Forelimb muscle (tissue), 1 donor: ENCODE measurements around the gene RAD51AP1. TPM values are rescaled to one million over a fixed set of nuclear protein-coding genes. Genes with fewer than 3 reads are reported as not detected.

Experiments
- DNase-seq: peaks from one replicate; pipeline ENCODE4 v3.0.0-alpha.2; 2013; ENCODE audit warnings: low read depth
- polyA plus RNA-seq: library from polyadenylated mRNA; unstranded; fragments of 120-200 nt; gene quantifications from one replicate; pipeline ENCODE4 v1.2.1, GENCODE V29; 2013; ENCODE audit not compliant: insufficient read length

The RAD51AP1 gene
- polyA plus RNA-seq, 1 donor, result 9.6 TPM

DNA sequence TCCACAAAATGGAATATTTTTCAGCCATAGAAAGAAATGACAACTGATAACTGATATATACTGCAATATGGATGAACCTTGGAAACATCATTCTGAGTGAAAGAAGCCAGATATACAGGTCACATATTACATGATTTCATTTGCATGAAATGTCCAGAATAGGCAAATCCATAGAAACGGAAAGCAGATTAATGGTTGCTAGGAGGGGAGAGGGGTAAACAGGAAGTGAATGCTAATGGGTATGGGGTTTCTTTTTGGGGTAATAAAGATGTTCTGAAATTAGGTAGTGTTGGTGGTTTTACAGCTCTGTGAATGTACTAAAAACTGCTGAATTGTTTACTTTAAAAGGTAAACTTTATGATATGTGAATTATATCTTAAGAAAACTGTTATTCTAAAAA lies 6.5 kb downstream of the RAD51AP1 start:
- DNase-seq, result no peak

- DNase-seq, result no peak
Measured at GRCh38 chr12:4552191-4552590, 13.5 kb downstream of the RAD51AP1 start.

GRCh38 chr12:4553943-4554342 lies 15.3 kb downstream of the RAD51AP1 start:
- DNase-seq, result no peak

GRCh38 chr12:4555804-4556203 lies 17.1 kb downstream of the RAD51AP1 start:
- DNase-seq, result no peak

DNA sequence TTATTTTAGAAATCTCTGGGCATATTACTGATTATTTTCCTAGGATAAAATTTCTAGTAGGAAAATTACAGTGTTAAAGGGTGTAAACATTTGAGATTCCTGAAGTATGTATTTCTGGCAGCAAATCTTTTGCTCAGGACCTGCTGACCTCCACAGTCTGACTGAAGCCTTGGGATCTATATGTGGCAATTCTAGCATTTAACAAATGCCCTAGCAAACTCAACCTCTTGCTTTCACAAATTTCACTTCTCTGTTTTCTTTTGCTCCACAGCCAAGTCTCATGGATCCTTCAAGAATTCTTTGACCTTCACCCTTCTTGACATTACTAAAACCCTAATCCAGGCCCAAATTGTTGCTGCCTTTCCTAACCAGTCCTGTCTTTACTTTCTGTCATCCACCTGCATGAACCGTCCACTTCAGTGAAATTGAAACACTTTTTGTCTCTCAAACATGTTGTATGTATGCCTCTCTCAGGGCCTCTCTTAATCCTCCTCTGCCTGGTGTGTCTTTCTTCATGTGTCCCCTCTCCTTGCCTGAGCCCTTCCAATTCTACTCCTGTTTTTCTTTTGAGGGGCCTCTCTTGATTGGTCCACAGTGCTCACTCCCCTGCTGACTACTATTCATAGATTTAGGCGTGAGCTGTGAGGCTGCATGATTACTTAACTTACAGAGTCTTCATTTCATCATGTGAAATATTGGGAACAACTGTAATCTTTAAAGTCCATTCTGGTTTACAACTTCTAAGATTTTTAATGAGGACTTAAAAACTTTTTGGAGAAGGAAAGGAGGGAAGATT lies 18.2 kb downstream of the RAD51AP1 start:
- no peak for DNase-seq

GRCh38 chr12:4557586-4557985 lies 18.9 kb downstream of the RAD51AP1 start:
- no peak for DNase-seq

- DNase-seq, result no peak
Measured at GRCh38 chr12:4558171-4558570, 19.5 kb downstream of the RAD51AP1 start.

DNA sequence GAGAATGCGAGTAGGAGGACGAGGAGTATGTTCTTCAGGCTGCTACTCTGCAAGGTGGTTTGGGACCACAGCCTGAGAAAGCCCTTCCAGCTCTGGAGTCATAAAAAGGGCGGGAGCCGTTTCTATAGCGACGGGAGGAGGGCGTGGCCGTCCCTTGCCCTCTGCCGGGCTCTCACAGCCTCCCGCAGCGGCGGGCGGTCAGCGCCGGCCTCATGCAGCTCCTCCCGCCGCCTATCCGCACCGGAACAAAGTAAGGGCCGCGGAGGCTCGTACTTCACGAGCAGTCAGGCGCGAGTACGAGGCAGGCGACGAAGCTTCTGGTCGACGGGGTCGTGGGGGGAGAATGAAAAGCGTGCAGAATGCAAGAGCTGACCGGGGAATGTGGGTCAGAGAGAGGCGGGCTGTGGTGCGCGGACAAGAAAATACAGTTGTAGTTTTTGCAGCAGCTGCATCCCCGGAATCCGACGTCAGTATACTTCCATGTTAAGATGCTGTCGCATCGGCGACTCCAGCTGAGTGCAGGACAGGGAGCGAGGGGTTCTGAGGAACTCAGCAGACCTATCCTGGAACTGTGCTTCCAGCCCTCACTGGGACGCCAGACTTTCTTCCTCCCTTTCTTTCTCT lies 23.5 kb downstream of the RAD51AP1 start, which contains the start of gene DYRK4:
TSS of gene DYRK4 (plus strand) at position 175 of the 624 bp plus-strand sequence. CDS start at position 213, 38 bp downstream.
- DNase-seq, result no peak

DNA sequence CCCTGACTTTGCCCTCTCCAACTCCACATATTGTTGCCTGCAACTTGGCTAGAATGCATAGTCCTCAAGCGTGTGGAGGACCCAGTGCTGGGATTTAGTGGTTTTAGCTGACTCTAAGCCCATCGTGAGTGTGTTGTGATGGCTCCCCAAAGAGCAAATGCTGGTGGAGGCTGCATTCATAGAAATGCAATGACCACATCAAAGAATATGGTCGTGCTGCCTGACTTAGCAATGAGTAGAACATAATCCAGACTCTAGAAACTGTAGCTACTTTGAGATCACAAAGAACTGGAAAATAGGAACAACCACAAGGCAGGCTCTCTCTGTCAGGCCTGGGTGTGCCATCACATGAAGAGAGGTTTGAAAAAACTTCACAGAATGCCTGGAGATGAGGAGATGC lies 24.6 kb downstream of the RAD51AP1 start:
- DNase-seq, result no peak

- DNase-seq, result no peak
Measured at GRCh38 chr12:4564818-4565217, 26.1 kb downstream of the RAD51AP1 start.

- DNase-seq, result no peak
Measured at GRCh38 chr12:4566474-4566873, 27.8 kb downstream of the RAD51AP1 start.

- no peak for DNase-seq
Measured at GRCh38 chr12:4567073-4567881, 28.6 kb downstream of the RAD51AP1 start.

DNA sequence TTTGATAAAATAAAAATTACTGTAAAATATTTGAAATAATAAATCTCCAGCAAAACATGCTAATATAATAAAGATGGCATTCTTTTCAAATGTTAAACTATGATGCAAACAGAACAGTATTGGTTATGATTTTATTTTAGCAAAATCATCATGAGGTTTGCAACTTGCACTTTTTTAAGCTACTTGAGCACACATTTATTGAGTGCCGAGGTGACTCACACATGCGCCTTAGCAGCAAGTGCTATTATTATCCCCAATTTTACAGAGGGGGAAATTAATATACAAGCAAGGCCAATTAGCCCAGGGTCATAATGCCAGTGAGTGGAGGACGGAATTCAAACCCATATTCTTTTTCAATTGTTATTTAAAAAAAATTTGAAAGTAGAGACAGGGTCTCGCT lies 30.6 kb downstream of the RAD51AP1 start:
- no peak for DNase-seq

- no peak for DNase-seq
Measured at GRCh38 chr12:4572680-4573079, 34.0 kb downstream of the RAD51AP1 start.

GRCh38 chr12:4579305-4580102 lies 40.8 kb downstream of the RAD51AP1 start:
- DNase-seq, result no peak

DNA sequence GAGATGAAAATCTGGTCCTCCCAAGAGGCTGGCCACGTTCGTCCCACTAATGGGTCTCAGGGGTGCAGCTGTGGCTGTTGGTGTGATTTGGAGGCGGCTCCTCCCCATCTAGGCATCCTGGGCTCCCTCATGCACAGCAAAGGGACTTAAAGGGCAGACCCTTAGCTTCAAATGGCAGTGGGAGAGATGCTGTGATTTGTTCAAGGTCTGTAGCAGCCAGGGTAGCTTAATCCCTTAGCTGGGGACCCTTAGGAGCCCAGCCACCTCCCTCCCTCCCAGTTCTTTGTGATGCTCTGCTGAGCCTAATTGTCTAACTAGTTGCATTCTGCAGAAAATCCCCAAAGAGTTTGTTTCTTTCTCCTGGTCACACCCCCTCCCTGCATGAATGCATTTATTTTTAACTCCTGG lies 41.6 kb downstream of the RAD51AP1 start:
- no peak for DNase-seq

- no peak for DNase-seq
Measured at GRCh38 chr12:4584281-4584680, 45.6 kb downstream of the RAD51AP1 start.

GRCh38 chr12:4584896-4585295 lies 46.2 kb downstream of the RAD51AP1 start:
- no peak for DNase-seq

- no peak for DNase-seq
Measured at GRCh38 chr12:4586500-4586899, 47.8 kb downstream of the RAD51AP1 start.

DNA sequence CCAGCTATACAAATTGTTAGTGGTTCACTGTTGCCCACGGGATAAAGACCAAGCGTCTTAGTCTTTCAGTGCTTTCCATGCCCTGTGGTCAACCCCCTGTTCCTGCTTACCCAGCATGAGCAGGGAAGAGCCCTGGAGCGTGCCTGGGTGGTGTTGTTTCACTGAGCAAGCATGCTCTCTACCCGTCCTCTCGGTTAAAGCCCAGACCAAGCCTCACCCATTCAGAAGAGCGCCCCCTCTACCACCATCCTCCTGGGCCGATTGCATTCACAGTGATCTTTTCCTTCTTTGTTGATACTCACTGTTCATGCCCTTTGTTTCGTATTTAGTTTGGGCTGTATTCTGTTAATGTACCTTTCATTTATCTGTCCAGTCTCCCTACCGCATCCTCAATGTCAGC lies 48.4 kb downstream of the RAD51AP1 start:
- DNase-seq, result no peak

GRCh38 chr12:4588916-4589315 lies 50.2 kb downstream of the RAD51AP1 start:
- DNase-seq, result no peak

DNA sequence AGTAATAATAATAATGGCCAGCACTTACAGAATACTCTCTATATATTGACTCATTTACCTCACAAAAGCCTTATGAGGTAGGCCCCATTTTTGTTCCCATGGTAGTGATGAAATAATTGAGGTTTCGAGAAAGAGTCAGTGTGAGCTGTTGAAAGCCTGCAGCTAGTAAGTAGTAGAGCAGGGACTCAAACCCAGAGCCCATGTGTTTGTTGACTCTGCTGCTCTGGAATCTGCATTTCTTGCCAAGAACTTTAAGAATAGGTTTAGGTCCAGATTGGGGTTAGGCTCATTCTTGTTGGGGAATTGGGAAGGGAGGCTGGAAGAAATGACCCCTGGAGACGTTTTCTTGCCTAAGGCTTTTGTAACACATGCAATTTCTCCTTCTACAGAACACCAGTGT lies 51.3 kb downstream of the RAD51AP1 start:
- no peak for DNase-seq
